HUES64 (cell line): ENCODE data around the gene CDC14A.

ENCODE experiments used
- H3K27ac ChIP-seq: 2 replicates; pipeline ENCODE4 v1.7.0; 2013; ENCODE audit warnings: low read depth, low read length, inconsistent platforms
- H3K27me3 ChIP-seq: 2 replicates; pipeline ENCODE4 v1.6.1; 2013; ENCODE audit warnings: mild to moderate bottlenecking, low read length; ENCODE audit not compliant: insufficient read depth
- H3K36me3 ChIP-seq: 2 replicates; pipeline ENCODE4 v1.6.1; 2013; ENCODE audit warnings: mild to moderate bottlenecking, low read length; ENCODE audit not compliant: insufficient read depth
- H3K4me1 ChIP-seq: 2 replicates; pipeline ENCODE4 v1.6.1; 2013; ENCODE audit warnings: mild to moderate bottlenecking, low read length, moderate library complexity; ENCODE audit not compliant: insufficient read depth
- H3K4me3 ChIP-seq: 2 replicates; pipeline ENCODE4 v1.5.1; 2013; ENCODE audit warnings: mild to moderate bottlenecking, low read length, moderate library complexity
- H3K9ac ChIP-seq: 2 replicates; pipeline ENCODE4 v1.6.1; 2013; ENCODE audit warnings: mild to moderate bottlenecking, low read depth, low read length
- H3K9me3 ChIP-seq: 2 replicates; pipeline ENCODE4 v1.6.1; 2013; ENCODE audit warnings: low read depth, low read length; ENCODE audit not compliant: insufficient read depth
- WGBS: fragments of 150-250, 120-280 bp; methylation state at CpG from one replicate; pipeline ENCODE4 v1.1.7; 2013; ENCODE audit warnings: missing lambda C conversion rate; 5-methylcytosine and 5-hydroxymethylcytosine counted together

Gene CDC14A

GRCh38 chr1:100499194-100499811, 147.0 kb downstream of the CDC14A start:
- Histone ChIP-seq H3K9ac (no peak overlapping the region), H3K4me3 (no peak overlapping the region), H3K9me3 (no peaks in the 10 kb centered on the region), H3K36me3 (peaks cover 48% of the 10 kb centered on the region), H3K4me1 (no peaks in the 10 kb centered on the region), H3K27ac (no peak overlapping the region), H3K27me3 (no peaks in the 10 kb centered on the region)
- 95% methylated on average over 11 of the region's 11 CpGs for WGBS

GRCh38 chr1:100502052-100502792, 149.9 kb downstream of the CDC14A start:
- Histone ChIP-seq H3K4me1 (no peaks in the 10 kb centered on the region), H3K9me3 (no peaks in the 10 kb centered on the region), H3K36me3 (peaks cover 66% of the 10 kb centered on the region), H3K27me3 (no peaks in the 10 kb centered on the region), H3K4me3 (no peak overlapping the region), H3K27ac (no peak overlapping the region), H3K9ac (no peak overlapping the region)
- 93% methylated on average over 2 of the region's 3 CpGs for WGBS

GRCh38 chr1:100506217-100506616, 153.9 kb downstream of the CDC14A start:
- peaks cover 31% of the 10 kb centered on the region for H3K36me3 ChIP-seq
- H3K27me3 ChIP-seq = no peaks in the 10 kb centered on the region
- no peak overlapping the region for H3K9ac ChIP-seq
- H3K27ac ChIP-seq = no peak overlapping the region
- no peak overlapping the region for H3K4me3 ChIP-seq
- H3K9me3 ChIP-seq = no peaks in the 10 kb centered on the region
- WGBS = 96% methylated on average over 2 of the region's 2 CpGs
- H3K4me1 ChIP-seq = no peaks in the 10 kb centered on the region

- 92% methylated on average over 1 of the region's 1 CpG for WGBS
- no peaks in the 10 kb centered on the region for H3K4me1 ChIP-seq
- H3K27me3 ChIP-seq = no peaks in the 10 kb centered on the region
- no peak overlapping the region for H3K4me3 ChIP-seq
- no peak overlapping the region for H3K9ac ChIP-seq
- no peaks in the 10 kb centered on the region for H3K9me3 ChIP-seq
- H3K27ac ChIP-seq = no peak overlapping the region
- peaks cover 11% of the 10 kb centered on the region for H3K36me3 ChIP-seq
These were observed 158.1 kb downstream of the CDC14A start for GRCh38 chr1:100510451-100510850.

GRCh38 chr1:100511058-100511457, 158.8 kb downstream of the CDC14A start:
- Histone ChIP-seq H3K4me3 (no peak overlapping the region), H3K9me3 (no peaks in the 10 kb centered on the region), H3K27me3 (no peaks in the 10 kb centered on the region), H3K4me1 (no peaks in the 10 kb centered on the region), H3K9ac (no peak overlapping the region), H3K36me3 (peaks cover 6% of the 10 kb centered on the region), H3K27ac (no peak overlapping the region)
- WGBS = 95% methylated on average over 3 of the region's 4 CpGs

- Histone ChIP-seq H3K9ac (no peak overlapping the region), H3K27ac (no peak overlapping the region), H3K4me1 (no peaks in the 10 kb centered on the region), H3K9me3 (no peaks in the 10 kb centered on the region), H3K4me3 (no peak overlapping the region), H3K36me3 (peaks cover 3% of the 10 kb centered on the region; the same call in 1 of the 2 replicates), H3K27me3 (no peaks in the 10 kb centered on the region)
- 95% methylated on average over 5 of the region's 5 CpGs for WGBS
These were observed 159.5 kb downstream of the CDC14A start for GRCh38 chr1:100511773-100512172.

GRCh38 chr1:100512803-100513352, 160.6 kb downstream of the CDC14A start:
- H3K36me3 ChIP-seq = peaks cover 3% of the 10 kb centered on the region; the same call in 1 of the 2 replicates
- H3K27ac ChIP-seq = no peak overlapping the region

GRCh38 chr1:100516857-100517256, 164.6 kb downstream of the CDC14A start:
- H3K9ac ChIP-seq = no peak overlapping the region
- WGBS = 95% methylated on average over 5 of the region's 5 CpGs
- no peaks in the 10 kb centered on the region for H3K27me3 ChIP-seq
- H3K27ac ChIP-seq = no peak overlapping the region
- H3K36me3 ChIP-seq = peaks cover 3% of the 10 kb centered on the region; the same call in 1 of the 2 replicates
- no peaks in the 10 kb centered on the region for H3K4me1 ChIP-seq
- H3K4me3 ChIP-seq = no peak overlapping the region
- H3K9me3 ChIP-seq = no peaks in the 10 kb centered on the region

More at GRCh38 chr1:100512803-100513352, 160.6 kb downstream of the CDC14A start:
- Histone ChIP-seq H3K9me3 (no peaks in the 10 kb centered on the region), H3K4me1 (no peaks in the 10 kb centered on the region), H3K27me3 (no peaks in the 10 kb centered on the region), H3K9ac (no peak overlapping the region), H3K4me3 (no peak overlapping the region)

- H3K36me3 ChIP-seq = peaks cover 3% of the 10 kb centered on the region; the same call in 1 of the 2 replicates
- H3K4me1 ChIP-seq = no peaks in the 10 kb centered on the region
- 96% methylated on average over 1 of the region's 1 CpG for WGBS
These were observed 165.2 kb downstream of the CDC14A start for GRCh38 chr1:100517515-100517914.

GRCh38 chr1:100518023-100518422, 165.7 kb downstream of the CDC14A start:
- Histone ChIP-seq H3K4me1 (no peaks in the 10 kb centered on the region), H3K36me3 (peaks cover 3% of the 10 kb centered on the region; the same call in 1 of the 2 replicates), H3K9ac (no peak overlapping the region), H3K4me3 (no peak overlapping the region), H3K27ac (no peak overlapping the region), H3K9me3 (no peaks in the 10 kb centered on the region), H3K27me3 (no peaks in the 10 kb centered on the region)
- 89% methylated on average over 1 of the region's 2 CpGs for WGBS

More at GRCh38 chr1:100517515-100517914, 165.2 kb downstream of the CDC14A start:
- Histone ChIP-seq H3K9ac (no peak overlapping the region), H3K9me3 (no peaks in the 10 kb centered on the region), H3K27ac (no peak overlapping the region), H3K27me3 (no peaks in the 10 kb centered on the region), H3K4me3 (no peak overlapping the region)

- no peaks in the 10 kb centered on the region for H3K27me3 ChIP-seq
- H3K36me3 ChIP-seq = no peaks in the 10 kb centered on the region; the same call in 1 of the 2 replicates
- H3K4me1 ChIP-seq = no peaks in the 10 kb centered on the region
- no peak overlapping the region for H3K4me3 ChIP-seq
- 94% methylated on average over 5 of the region's 5 CpGs for WGBS
- H3K9me3 ChIP-seq = no peaks in the 10 kb centered on the region
- no peak overlapping the region for H3K9ac ChIP-seq
- no peak overlapping the region for H3K27ac ChIP-seq
These were observed 170.8 kb downstream of the CDC14A start for GRCh38 chr1:100523038-100523652.
